Activated naive CD8-positive, alpha-beta T cell treated with anti-CD3 and anti-CD28 coated beads, Interleukin-2, amount 10 ng/mL, durations not matched to agents 7 days and 5 days (primary cell): Measurements from ENCODE around the gene SCN4A. TPM values are rescaled to one million over a fixed set of nuclear protein-coding genes. Genes with fewer than 3 reads are reported as not detected.
A peak's percentile ranks its signal among the peaks of the same experiment; 100 is the strongest.
"Not testable (repeated sequence)": the region's sequence is repeated elsewhere in the genome, so short reads cannot be mapped to it uniquely, and the experiment has no call there.

Source experiments
- ATAC-seq: fragments of 150-1000 bp; cut with Tn5 transposase; one replicate; pipeline ENCODE4 v1.10.0; 2021; ENCODE audit warnings: low read depth, moderate library complexity
- POLR2A ChIA-PET: fragments of 350-600 bp; sonication (Branson Sonifier 250); formaldehyde crosslinking; loops from one replicate; lab custom pipeline; 2021; ENCODE audit warnings: antibody characterized with exemption; lab: Charles Lee
- DNase-seq: peaks from one replicate; pipeline ENCODE4 v3.0.0; 2021
- H3K27ac Mint-ChIP-seq: one replicate; pipeline ENCODE4 v1.8.0; 2022; ENCODE audit warnings: mild to moderate bottlenecking, mixed read lengths
- H3K27me3 Mint-ChIP-seq: one replicate; pipeline ENCODE4 v1.8.0; 2022; ENCODE audit warnings: mild to moderate bottlenecking, moderate library complexity, mixed read lengths
- H3K36me3 Mint-ChIP-seq: one replicate; pipeline ENCODE4 v1.8.0; 2021; ENCODE audit warnings: mild to moderate bottlenecking, mixed read lengths
- H3K4me1 Mint-ChIP-seq: one replicate; pipeline ENCODE4 v1.8.0; 2021; ENCODE audit warnings: mixed read lengths
- H3K4me3 Mint-ChIP-seq: one replicate; pipeline ENCODE4 v1.8.0; 2022; ENCODE audit warnings: mild to moderate bottlenecking, moderate library complexity, mixed read lengths
- H3K9me3 Mint-ChIP-seq: one replicate; pipeline ENCODE4 v1.8.0; 2021; ENCODE audit warnings: mixed read lengths
- total RNA-seq, 2 experiments: library from RNA; stranded (reverse); gene quantifications; one replicate each; pipeline ENCODE4 v1.2.3, GENCODE V29; 2021

The SCN4A gene
- total RNA-seq, 2 experiments from 2014 or later = not detected

- Mint-ChIP-seq H3K27me3 (peaks cover 7% of the 10 kb centered on the region), H3K4me3 (no peak overlapping the region), H3K27ac (no peak overlapping the region), H3K9me3 (peaks cover 6% of the 10 kb centered on the region), H3K36me3 (peaks cover 3% of the 10 kb centered on the region), H3K4me1 (peaks cover 15% of the 10 kb centered on the region)
- no peak for ATAC-seq
- no peak for DNase-seq
- POLR2A ChIA-PET = no interaction called here
Measured at GRCh38 chr17:63986821-63987220, 14.1 kb upstream of the SCN4A start.

GRCh38 chr17:63985387-63986140, 12.8 kb upstream of the SCN4A start:
- H3K4me3 Mint-ChIP-seq = no peak overlapping the region
- peak overlapping the region; percentile 78 for H3K27ac Mint-ChIP-seq
- ATAC-seq (no peak), DNase-seq (peak; percentile 33)
- H3K36me3 Mint-ChIP-seq = peaks cover 3% of the 10 kb centered on the region
- H3K4me1 Mint-ChIP-seq = peaks cover 13% of the 10 kb centered on the region
- H3K9me3 Mint-ChIP-seq = peaks cover 6% of the 10 kb centered on the region
- no peaks in the 10 kb centered on the region for H3K27me3 Mint-ChIP-seq
- POLR2A ChIA-PET = interaction anchor here (0.5 kb wide), 1 partner anchor 10 kb away, joined by 5 read pairs; no protein-coding TSS in a partner anchor

GRCh38 chr17:63984651-63985386, 12.1 kb upstream of the SCN4A start:
- Mint-ChIP-seq H3K27me3 (no peaks in the 10 kb centered on the region), H3K9me3 (peaks cover 6% of the 10 kb centered on the region), H3K27ac (peak overlapping the region; percentile 78), H3K4me1 (peaks cover 8% of the 10 kb centered on the region), H3K4me3 (no peak overlapping the region), H3K36me3 (peaks cover 3% of the 10 kb centered on the region)
- POLR2A ChIA-PET = interaction anchor here (0.5 to 0.9 kb wide), 2 partner anchors 9 to 10 kb away, joined by 3 to 5 read pairs; no protein-coding TSS in a partner anchor
- DNase-seq (peak; percentile 40), ATAC-seq (peak; percentile 76)

- DNase-seq (no peak), ATAC-seq (no peak)
- no peaks in the 10 kb centered on the region for H3K27me3 Mint-ChIP-seq
- peaks cover 3% of the 10 kb centered on the region for H3K36me3 Mint-ChIP-seq
- no peak overlapping the region for H3K27ac Mint-ChIP-seq
- H3K9me3 Mint-ChIP-seq = peaks cover 6% of the 10 kb centered on the region
- peaks cover 8% of the 10 kb centered on the region for H3K4me1 Mint-ChIP-seq
- POLR2A ChIA-PET = interaction anchor here (0.9 kb wide), 1 partner anchor 9 kb away, joined by 3 read pairs; no protein-coding TSS in a partner anchor
- no peak overlapping the region for H3K4me3 Mint-ChIP-seq
Measured at GRCh38 chr17:63984236-63984635, 11.5 kb upstream of the SCN4A start.

- Mint-ChIP-seq H3K36me3 (peaks cover 3% of the 10 kb centered on the region), H3K27me3 (no peaks in the 10 kb centered on the region), H3K4me1 (peaks cover 8% of the 10 kb centered on the region), H3K9me3 (peaks cover 6% of the 10 kb centered on the region), H3K27ac (no peak overlapping the region), H3K4me3 (no peak overlapping the region)
- DNase-seq (no peak), ATAC-seq (no peak)
- POLR2A ChIA-PET = no interaction called here
Measured at GRCh38 chr17:63983320-63983719, 10.6 kb upstream of the SCN4A start.

- POLR2A ChIA-PET, H3K36me3 Mint-ChIP-seq, H3K4me1 Mint-ChIP-seq, H3K4me3 Mint-ChIP-seq, DNase-seq, H3K27me3 Mint-ChIP-seq, H3K27ac Mint-ChIP-seq, ATAC-seq, H3K9me3 Mint-ChIP-seq: not testable (repeated sequence)
Measured at GRCh38 chr17:63982641-63983040, 9.9 kb upstream of the SCN4A start.

GRCh38 chr17:63978272-63979200, 5.8 kb upstream of the SCN4A start:
- POLR2A ChIA-PET = no interaction called here
- Mint-ChIP-seq H3K27ac (no peak overlapping the region), H3K9me3 (peaks cover 6% of the 10 kb centered on the region), H3K4me1 (peaks cover 10% of the 10 kb centered on the region), H3K27me3 (peaks cover 9% of the 10 kb centered on the region), H3K4me3 (no peak overlapping the region), H3K36me3 (peaks cover 3% of the 10 kb centered on the region)
- ATAC-seq = no peak
- no peak for DNase-seq

- POLR2A ChIA-PET = interaction anchor here (1.6 kb wide), 1 partner anchor 9 kb away, joined by 5 read pairs; no protein-coding TSS in a partner anchor
- H3K9me3 Mint-ChIP-seq = no peaks in the 10 kb centered on the region
Measured at GRCh38 chr17:63976702-63977101, 4.0 kb upstream of the SCN4A start.

GRCh38 chr17:63975541-63976092, 2.9 kb upstream of the SCN4A start:
- DNase-seq = no peak
- Mint-ChIP-seq H3K36me3 (no peaks in the 10 kb centered on the region), H3K9me3 (no peaks in the 10 kb centered on the region), H3K27me3 (peaks cover 11% of the 10 kb centered on the region), H3K4me1 (peaks cover 10% of the 10 kb centered on the region), H3K4me3 (no peak overlapping the region), H3K27ac (no peak overlapping the region)
- POLR2A ChIA-PET = interaction anchor here (0.8 to 1.6 kb wide), 3 partner anchors 9 to 44 kb away, joined by 3 to 5 read pairs (median 3); partner anchors contain the start of gene ICAM2
- no peak for ATAC-seq

More at GRCh38 chr17:63976702-63977101, 4.0 kb upstream of the SCN4A start:
- Mint-ChIP-seq H3K36me3 (no peaks in the 10 kb centered on the region), H3K27me3 (peaks cover 11% of the 10 kb centered on the region), H3K4me3 (no peak overlapping the region), H3K27ac (no peak overlapping the region), H3K4me1 (peaks cover 10% of the 10 kb centered on the region)
- DNase-seq = no peak
- no peak for ATAC-seq

GRCh38 chr17:63974594-63975192, 2.0 kb upstream of the SCN4A start:
- H3K9me3 Mint-ChIP-seq = no peaks in the 10 kb centered on the region
- ATAC-seq = peak; percentile 22
- POLR2A ChIA-PET = interaction anchor here (0.6 to 1.0 kb wide), 3 partner anchors 10 to 46 kb away, joined by 3 read pairs; partner anchors contain the start of gene ICAM2

GRCh38 chr17:63973930-63974593, 1.3 kb upstream of the SCN4A start:
- peaks cover 10% of the 10 kb centered on the region for H3K4me1 Mint-ChIP-seq
- no peaks in the 10 kb centered on the region for H3K9me3 Mint-ChIP-seq
- no peaks in the 10 kb centered on the region for H3K36me3 Mint-ChIP-seq
- POLR2A ChIA-PET = interaction anchor here (0.6 kb wide), 1 partner anchor 46 kb away, joined by 3 read pairs; the partner anchor contains the start of gene ICAM2
- peaks cover 18% of the 10 kb centered on the region for H3K27me3 Mint-ChIP-seq
- H3K4me3 Mint-ChIP-seq = no peak overlapping the region
- peak overlapping the region; percentile 3 for H3K27ac Mint-ChIP-seq
- no peak for DNase-seq
- ATAC-seq = no peak

More at GRCh38 chr17:63974594-63975192, 2.0 kb upstream of the SCN4A start:
- peaks cover 14% of the 10 kb centered on the region for H3K27me3 Mint-ChIP-seq
- peak overlapping the region; percentile 3 for H3K27ac Mint-ChIP-seq
- H3K36me3 Mint-ChIP-seq = no peaks in the 10 kb centered on the region
- H3K4me3 Mint-ChIP-seq = no peak overlapping the region
- H3K4me1 Mint-ChIP-seq = peaks cover 10% of the 10 kb centered on the region
- DNase-seq = no peak

GRCh38 chr17:63973247-63973646, 529 bp upstream of the SCN4A start:
- ATAC-seq = no peak

More at GRCh38 chr17:63973247-63973646, 529 bp upstream of the SCN4A start:
- DNase-seq = no peak
- Mint-ChIP-seq H3K27me3 (peaks cover 21% of the 10 kb centered on the region), H3K4me1 (peaks cover 10% of the 10 kb centered on the region), H3K4me3 (no peak overlapping the region), H3K36me3 (no peaks in the 10 kb centered on the region), H3K9me3 (no peaks in the 10 kb centered on the region), H3K27ac (no peak overlapping the region)
- POLR2A ChIA-PET = no interaction called here
